ENCODE results near the gene BAHCC1. TPM values are rescaled to one million over a fixed set of nuclear protein-coding genes. Genes with fewer than 3 reads are reported as not detected.
A peak's percentile ranks its signal among the peaks of the same experiment; 100 is the strongest.

Gene BAHCC1
- total RNA-seq, 5 donors from 2014 or later (not counting 1 experiment from before 2014, with no cell fraction given): 0.23 to 0.82 (median 0.33) TPM

- peak in 9 of 35 experiments; percentile 18 to 73 (median 35) for DNase-seq
- ATAC-seq (replicated peaks in 1 of 4): no peak
- CTCF ChIA-PET: no interaction called here
- under 1% methylated on average over 16 of the region's 22 CpGs for WGBS (ENCODE audit: insufficient coverage)
- Mint-ChIP-seq H3K36me3 (peaks cover 35% of the 10 kb centered on the region), H3K4me3 (peak overlapping the region; percentile 95 to 98 (median 98)), H3K4me1 (peaks cover 29 to 44% (median 44%) of the 10 kb centered on the region in 3 donors), H3K9me3 (no peaks in the 10 kb centered on the region), H3K27me3 (no peaks in the 10 kb centered on the region), H3K27ac (peak overlapping the region; percentile 93 to 96)
- H3K9me3 ChIP-seq: no peaks in the 10 kb centered on the region
- H3K4me1 ChIP-seq (ENCODE audit: control insufficient read depth in 1 of 2, extremely low read depth in 1 of 2, insufficient read depth in 2 of 2, low read length in 2 of 2): peaks cover 24 to 59% of the 10 kb centered on the region in 2 experiments
- POLR2A ChIA-PET: no interaction called here
- peak overlapping the region; percentile 56 for H3K27ac ChIP-seq (ENCODE audit: low read length)
- no peaks in the 10 kb centered on the region for H3K27me3 ChIP-seq (replicated peaks in 1 of 2; ENCODE audit: control insufficient read depth in 2 of 2, extremely low read depth in 1 of 2, insufficient read depth in 2 of 2, low read length in 1 of 2)
- H3K4me3 ChIP-seq (ENCODE audit: control insufficient read depth in 1 of 2, extremely low read depth in 1 of 2, low read length in 1 of 2): peak overlapping the region; percentile 80 to 96
- peaks cover 16 to 37% of the 10 kb centered on the region in 2 donors for H3K36me3 ChIP-seq (ENCODE audit: control insufficient read depth in 2 of 2, extremely low read depth in 1 of 2, insufficient read depth in 1 of 2, low read length in 1 of 2)
These were observed 114.9 kb downstream of the BAHCC1 start for GRCh38 chr17:81509972-81510784.

- Mint-ChIP-seq H3K27ac (peak overlapping the region; percentile 93 to 96), H3K27me3 (no peaks in the 10 kb centered on the region), H3K4me3 (peak overlapping the region; percentile 95 to 98 (median 98)), H3K9me3 (no peaks in the 10 kb centered on the region), H3K36me3 (peaks cover 35% of the 10 kb centered on the region), H3K4me1 (peaks cover 35 to 50% (median 49%) of the 10 kb centered on the region in 3 donors)
- peaks cover 26 to 67% of the 10 kb centered on the region in 2 experiments for H3K4me1 ChIP-seq (ENCODE audit: control insufficient read depth in 1 of 2, extremely low read depth in 1 of 2, insufficient read depth in 2 of 2, low read length in 2 of 2)
- 0% methylated on average over 39 of the region's 48 CpGs for WGBS (ENCODE audit: insufficient coverage)
- peak in 28 of 35 experiments; percentile 33 to 67 (median 48) for DNase-seq
- H3K36me3 ChIP-seq (ENCODE audit: control insufficient read depth in 2 of 2, extremely low read depth in 1 of 2, insufficient read depth in 1 of 2, low read length in 1 of 2): peaks cover 16 to 37% of the 10 kb centered on the region in 2 donors
- no peak for ATAC-seq (replicated peaks in 1 of 4)
- no peaks in the 10 kb centered on the region for H3K9me3 ChIP-seq
- H3K4me3 ChIP-seq (ENCODE audit: control insufficient read depth in 1 of 2, extremely low read depth in 1 of 2, low read length in 1 of 2): peak overlapping the region; percentile 80 to 96
- POLR2A ChIA-PET: no interaction called here
- no peaks in the 10 kb centered on the region for H3K27me3 ChIP-seq (replicated peaks in 1 of 2; ENCODE audit: control insufficient read depth in 2 of 2, extremely low read depth in 1 of 2, insufficient read depth in 2 of 2, low read length in 1 of 2)
- peak overlapping the region; percentile 56 for H3K27ac ChIP-seq (ENCODE audit: low read length)
- CTCF ChIA-PET: no interaction called here
These were observed 115.7 kb downstream of the BAHCC1 start for GRCh38 chr17:81510785-81511553.

- Histone ChIP-seq H3K27me3 (replicated peaks in 1 of 2; ENCODE audit: control insufficient read depth in 2 of 2, extremely low read depth in 1 of 2, insufficient read depth in 2 of 2, low read length in 1 of 2) (no peaks in the 10 kb centered on the region), H3K4me1 (ENCODE audit: control insufficient read depth in 1 of 2, extremely low read depth in 1 of 2, insufficient read depth in 2 of 2, low read length in 2 of 2) (peaks cover 26 to 72% of the 10 kb centered on the region in 2 experiments), H3K36me3 (ENCODE audit: control insufficient read depth in 2 of 2, extremely low read depth in 1 of 2, insufficient read depth in 1 of 2, low read length in 1 of 2) (peaks cover 16 to 37% of the 10 kb centered on the region in 2 donors), H3K4me3 (ENCODE audit: control insufficient read depth in 1 of 2, extremely low read depth in 1 of 2, low read length in 1 of 2) (peak overlapping the region; percentile 80 to 96), H3K27ac (ENCODE audit: low read length) (peak overlapping the region; percentile 56), H3K9me3 (no peaks in the 10 kb centered on the region)
- H3K4me3 Mint-ChIP-seq: peak overlapping the region; percentile 95 to 98 (median 98)
- ATAC-seq (replicated peaks in 1 of 4) (no peak), DNase-seq (peak in 1 of 35 experiments; percentile 32)
- WGBS (ENCODE audit: insufficient coverage): 0% methylated on average over 3 of the region's 9 CpGs
- no peaks in the 10 kb centered on the region for H3K9me3 Mint-ChIP-seq
- peaks cover 40 to 55% (median 55%) of the 10 kb centered on the region in 3 donors for H3K4me1 Mint-ChIP-seq
- peaks cover 35% of the 10 kb centered on the region for H3K36me3 Mint-ChIP-seq
- peak overlapping the region; percentile 93 to 96 for H3K27ac Mint-ChIP-seq
- no peaks in the 10 kb centered on the region for H3K27me3 Mint-ChIP-seq
- POLR2A ChIA-PET: no interaction called here
- CTCF ChIA-PET: no interaction called here
These were observed 116.2 kb downstream of the BAHCC1 start for GRCh38 chr17:81511554-81511803.

- peaks cover 35% of the 10 kb centered on the region for H3K36me3 Mint-ChIP-seq
- ChIA-PET POLR2A (no interaction called here), CTCF (no interaction called here)
- DNase-seq: peak in 11 of 35 experiments; percentile 20 to 50 (median 33)
- peaks cover 44 to 59% (median 57%) of the 10 kb centered on the region in 3 donors for H3K4me1 Mint-ChIP-seq
- peak overlapping the region; percentile 95 to 98 (median 98) for H3K4me3 Mint-ChIP-seq
- peak in 1 of 4 experiments; percentile 0 for ATAC-seq (replicated peaks in 1 of 4)
- peak overlapping the region; percentile 93 to 96 for H3K27ac Mint-ChIP-seq
- Histone ChIP-seq H3K4me3 (ENCODE audit: control insufficient read depth in 1 of 2, extremely low read depth in 1 of 2, low read length in 1 of 2) (peak overlapping the region; percentile 80 to 96), H3K4me1 (ENCODE audit: control insufficient read depth in 1 of 2, extremely low read depth in 1 of 2, insufficient read depth in 2 of 2, low read length in 2 of 2) (peaks cover 26 to 77% of the 10 kb centered on the region in 2 experiments), H3K9me3 (no peaks in the 10 kb centered on the region), H3K27ac (ENCODE audit: low read length) (peak overlapping the region; percentile 56), H3K27me3 (replicated peaks in 1 of 2; ENCODE audit: control insufficient read depth in 2 of 2, extremely low read depth in 1 of 2, insufficient read depth in 2 of 2, low read length in 1 of 2) (no peaks in the 10 kb centered on the region), H3K36me3 (ENCODE audit: control insufficient read depth in 2 of 2, extremely low read depth in 1 of 2, insufficient read depth in 1 of 2, low read length in 1 of 2) (peaks cover 16 to 37% of the 10 kb centered on the region in 2 donors)
- no peaks in the 10 kb centered on the region for H3K27me3 Mint-ChIP-seq
- under 1% methylated on average over 56 of the region's 62 CpGs for WGBS (ENCODE audit: insufficient coverage)
- no peaks in the 10 kb centered on the region for H3K9me3 Mint-ChIP-seq
These were observed 116.7 kb downstream of the BAHCC1 start for GRCh38 chr17:81511804-81512561.

GRCh38 chr17:81512562-81513371 lies 117.5 kb downstream of the BAHCC1 start, which contains the start of gene ACTG1:
Gene ACTG1, minus strand, starts transcription at chr17:81512799. Its CDS starts 445 bp downstream, at chr17:81512354.
- no peaks in the 10 kb centered on the region for H3K27me3 ChIP-seq (replicated peaks in 1 of 2; ENCODE audit: control insufficient read depth in 2 of 2, extremely low read depth in 1 of 2, insufficient read depth in 2 of 2, low read length in 1 of 2)
- H3K4me1 Mint-ChIP-seq: peaks cover 43 to 57% (median 53%) of the 10 kb centered on the region in 3 donors
- no peaks in the 10 kb centered on the region for H3K27me3 Mint-ChIP-seq
- H3K27ac Mint-ChIP-seq: peak within 1 kb of the TSS; percentile 93 to 96
- peak within 1 kb of the TSS; percentile 95 to 98 (median 98) for H3K4me3 Mint-ChIP-seq
- ChIA-PET POLR2A (no interaction called here), CTCF (no interaction called here)
- no peaks in the 10 kb centered on the region for H3K9me3 ChIP-seq
- peaks cover 35% of the 10 kb centered on the region for H3K36me3 Mint-ChIP-seq
- H3K36me3 ChIP-seq (ENCODE audit: control insufficient read depth in 2 of 2, extremely low read depth in 1 of 2, insufficient read depth in 1 of 2, low read length in 1 of 2): peaks cover 16 to 37% of the 10 kb centered on the region in 2 donors
- ATAC-seq (replicated peaks in 1 of 4): peak; percentile 69 to 77 (median 74)
- DNase-seq: peak; percentile 85 to 95 (median 91)
- H3K27ac ChIP-seq (ENCODE audit: low read length): peak within 1 kb of the TSS; percentile 81
- H3K9me3 Mint-ChIP-seq: no peaks in the 10 kb centered on the region
- H3K4me1 ChIP-seq (ENCODE audit: control insufficient read depth in 1 of 2, extremely low read depth in 1 of 2, insufficient read depth in 2 of 2, low read length in 2 of 2): peaks cover 26 to 83% of the 10 kb centered on the region in 2 experiments
- peak within 1 kb of the TSS; percentile 84 to 96 for H3K4me3 ChIP-seq (ENCODE audit: control insufficient read depth in 1 of 2, extremely low read depth in 1 of 2, low read length in 1 of 2)
- WGBS (ENCODE audit: insufficient coverage): under 1% methylated on average over 97 of the region's 111 CpGs

All from T-cell (primary cell).